ENCODE data around the gene ZC3H14.

DNA sequence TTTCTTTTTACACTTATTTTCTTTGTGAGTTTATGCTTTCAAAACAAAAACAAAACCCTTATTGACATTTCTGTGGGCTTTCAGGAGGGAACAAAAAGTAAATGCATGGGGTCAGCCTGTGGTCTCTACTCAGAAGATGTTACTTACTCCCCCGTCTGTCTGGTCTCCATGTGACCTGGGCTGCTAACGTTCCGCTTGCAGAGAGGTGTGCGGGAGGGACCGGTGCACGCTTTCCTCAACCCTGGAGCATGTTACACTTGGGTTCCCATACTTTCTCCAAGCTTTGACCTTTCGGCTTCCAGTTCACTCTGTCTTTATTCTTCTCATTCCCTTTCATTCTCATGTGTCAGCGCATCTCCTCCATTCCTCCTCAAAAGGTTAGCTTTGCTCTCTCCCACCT, 36.5 kb downstream of the ZC3H14 start:
- TF ChIP-seq SRF (IDR thresholded peaks at IDR 0.05; ENCODE audit: low read depth) = no peak
- TF ChIP-seq, protein P1, sequence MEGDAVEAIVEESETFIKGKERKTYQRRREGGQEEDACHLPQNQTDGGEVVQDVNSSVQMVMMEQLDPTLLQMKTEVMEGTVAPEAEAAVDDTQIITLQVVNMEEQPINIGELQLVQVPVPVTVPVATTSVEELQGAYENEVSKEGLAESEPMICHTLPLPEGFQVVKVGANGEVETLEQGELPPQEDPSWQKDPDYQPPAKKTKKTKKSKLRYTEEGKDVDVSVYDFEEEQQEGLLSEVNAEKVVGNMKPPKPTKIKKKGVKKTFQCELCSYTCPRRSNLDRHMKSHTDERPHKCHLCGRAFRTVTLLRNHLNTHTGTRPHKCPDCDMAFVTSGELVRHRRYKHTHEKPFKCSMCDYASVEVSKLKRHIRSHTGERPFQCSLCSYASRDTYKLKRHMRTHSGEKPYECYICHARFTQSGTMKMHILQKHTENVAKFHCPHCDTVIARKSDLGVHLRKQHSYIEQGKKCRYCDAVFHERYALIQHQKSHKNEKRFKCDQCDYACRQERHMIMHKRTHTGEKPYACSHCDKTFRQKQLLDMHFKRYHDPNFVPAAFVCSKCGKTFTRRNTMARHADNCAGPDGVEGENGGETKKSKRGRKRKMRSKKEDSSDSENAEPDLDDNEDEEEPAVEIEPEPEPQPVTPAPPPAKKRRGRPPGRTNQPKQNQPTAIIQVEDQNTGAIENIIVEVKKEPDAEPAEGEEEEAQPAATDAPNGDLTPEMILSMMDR (IDR thresholded peaks at IDR 0.05 in 2 of 3, conservative IDR thresholded peaks at IDR 0.05 in 1 of 3; ENCODE audit: borderline replicate concordance in 1 of 3, insufficient read depth in 1 of 3, low read depth in 2 of 3, low read length in 2 of 3) = no peak
- no peak for TF ChIP-seq POLR2AphosphoS5 (IDR thresholded peaks at IDR 0.05; ENCODE audit: low read depth, low read length)
- TF ChIP-seq RAD21 (IDR thresholded peaks at IDR 0.05; ENCODE audit: low read depth) = no peak
- no peak for TF ChIP-seq EZH2 (IDR thresholded peaks at IDR 0.05)
- TF ChIP-seq, protein P2, sequence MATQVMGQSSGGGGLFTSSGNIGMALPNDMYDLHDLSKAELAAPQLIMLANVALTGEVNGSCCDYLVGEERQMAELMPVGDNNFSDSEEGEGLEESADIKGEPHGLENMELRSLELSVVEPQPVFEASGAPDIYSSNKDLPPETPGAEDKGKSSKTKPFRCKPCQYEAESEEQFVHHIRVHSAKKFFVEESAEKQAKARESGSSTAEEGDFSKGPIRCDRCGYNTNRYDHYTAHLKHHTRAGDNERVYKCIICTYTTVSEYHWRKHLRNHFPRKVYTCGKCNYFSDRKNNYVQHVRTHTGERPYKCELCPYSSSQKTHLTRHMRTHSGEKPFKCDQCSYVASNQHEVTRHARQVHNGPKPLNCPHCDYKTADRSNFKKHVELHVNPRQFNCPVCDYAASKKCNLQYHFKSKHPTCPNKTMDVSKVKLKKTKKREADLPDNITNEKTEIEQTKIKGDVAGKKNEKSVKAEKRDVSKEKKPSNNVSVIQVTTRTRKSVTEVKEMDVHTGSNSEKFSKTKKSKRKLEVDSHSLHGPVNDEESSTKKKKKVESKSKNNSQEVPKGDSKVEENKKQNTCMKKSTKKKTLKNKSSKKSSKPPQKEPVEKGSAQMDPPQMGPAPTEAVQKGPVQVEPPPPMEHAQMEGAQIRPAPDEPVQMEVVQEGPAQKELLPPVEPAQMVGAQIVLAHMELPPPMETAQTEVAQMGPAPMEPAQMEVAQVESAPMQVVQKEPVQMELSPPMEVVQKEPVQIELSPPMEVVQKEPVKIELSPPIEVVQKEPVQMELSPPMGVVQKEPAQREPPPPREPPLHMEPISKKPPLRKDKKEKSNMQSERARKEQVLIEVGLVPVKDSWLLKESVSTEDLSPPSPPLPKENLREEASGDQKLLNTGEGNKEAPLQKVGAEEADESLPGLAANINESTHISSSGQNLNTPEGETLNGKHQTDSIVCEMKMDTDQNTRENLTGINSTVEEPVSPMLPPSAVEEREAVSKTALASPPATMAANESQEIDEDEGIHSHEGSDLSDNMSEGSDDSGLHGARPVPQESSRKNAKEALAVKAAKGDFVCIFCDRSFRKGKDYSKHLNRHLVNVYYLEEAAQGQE (IDR thresholded peaks at IDR 0.05; ENCODE audit: low read depth) = no peak
- TF ChIP-seq YY1 (IDR thresholded peaks at IDR 0.05; ENCODE audit: extremely low read depth, insufficient replicate concordance, low read depth, low read length) = no peak
- TF ChIP-seq EZH2phosphoT487 (IDR thresholded peaks at IDR 0.05; ENCODE audit: borderline replicate concordance) = no peak
